HepG2 (cell line): Measurements from ENCODE around the gene TRABD. TPM values are rescaled to one million over a fixed set of nuclear protein-coding genes. Genes with fewer than 3 reads are reported as not detected.

ENCODE experiments used
- AGO1 ChIP-seq: fragments of 200-400 bp; formaldehyde crosslinking; IDR thresholded peaks from 2 replicates; pipeline ENCODE4 v1.6.1; 2017; ENCODE audit warnings: mild to moderate bottlenecking, low read depth, low read length, moderate library complexity; ENCODE audit not compliant: poor library complexity, severe bottlenecking
- JDP2 ChIP-seq: sonication (generic); formaldehyde crosslinking; IDR thresholded peaks from 2 replicates; pipeline ENCODE4 v1.8.1; 2022; ENCODE audit warnings: missing genetic modification reagents, borderline replicate concordance
- MEIS2 ChIP-seq: sonication (generic); formaldehyde crosslinking; IDR thresholded peaks from 2 replicates; pipeline ENCODE4 v1.9.0; 2021; ENCODE audit warnings: mild to moderate bottlenecking, missing genetic modification reagents
- REXO4 ChIP-seq: sonication (generic); formaldehyde crosslinking; IDR thresholded peaks from 2 replicates; pipeline ENCODE4 v1.8.0; 2022; ENCODE audit warnings: missing genetic modification reagents, mild to moderate bottlenecking, borderline replicate concordance
- TEAD3 ChIP-seq: optimal IDR thresholded peaks from 2 replicates; pipeline ENCODE3; 2016; ENCODE audit warnings: borderline replicate concordance
- TRIM24 ChIP-seq: sonication (generic); formaldehyde crosslinking; IDR thresholded peaks from 2 replicates; pipeline ENCODE4 v1.8.0; 2022; ENCODE audit warnings: mild to moderate bottlenecking, missing genetic modification reagents
- XBP1 ChIP-seq: sonication (generic); formaldehyde crosslinking; IDR thresholded peaks from 2 replicates; pipeline ENCODE4 v1.5.0; 2020; ENCODE audit warnings: missing genetic modification reagents
- ZNF138 ChIP-seq: sonication (generic); formaldehyde crosslinking; IDR thresholded peaks from 2 replicates; pipeline ENCODE4 v1.5.0; 2020; ENCODE audit warnings: mild to moderate bottlenecking, low read depth, missing genetic modification reagents
- ZNF567 ChIP-seq: sonication (generic); formaldehyde crosslinking; IDR thresholded peaks from 2 replicates; pipeline ENCODE4 v1.8.1; 2023; ENCODE audit warnings: mild to moderate bottlenecking, missing genetic modification reagents, borderline replicate concordance
- ZNF709 ChIP-seq: sonication (generic); formaldehyde crosslinking; IDR thresholded peaks from 2 replicates; pipeline ENCODE4 v1.5.0; 2020; ENCODE audit warnings: mild to moderate bottlenecking, missing genetic modification reagents
- ZNF788 ChIP-seq: sonication (generic); formaldehyde crosslinking; IDR thresholded peaks from 2 replicates; pipeline ENCODE4 v1.5.0; 2020; ENCODE audit warnings: mild to moderate bottlenecking, missing genetic modification reagents, borderline replicate concordance
- polyA plus RNA-seq, 8 experiments: library from polyadenylated mRNA; depleted of rRNA in 3 of 8; stranded (reverse) in 7 of 8; unstranded in 1 of 8; fragments of >200 nt; fragmentation: Illumina TruSeq in 4 of 8; extraction: Trizol in 4 of 8; gene quantifications; 2 replicates each; pipeline versions ENCODE4 v1.2.1 to v1.2.3, GENCODE V29; 2011 to 2016; ENCODE audit warnings: low read depth in 4 of 8, missing spikeins in 1 of 8, mixed read lengths in 1 of 8; ENCODE audit not compliant: insufficient read depth in 1 of 8
- total RNA-seq, 5 experiments: library from RNA; depleted of rRNA; stranded (reverse); fragments of >200 nt; fragmentation: Illumina TruSeq; extraction: Trizol; gene quantifications; 2 replicates each; pipeline ENCODE4 v1.2.3, GENCODE V29; 2016; ENCODE audit warnings: low read depth in 1 of 5
- TF ChIP-seq, protein P1 (sequence below): sonication (generic); formaldehyde crosslinking; IDR thresholded peaks from 2 replicates; pipeline ENCODE4 v1.4.0; 2020; ENCODE audit warnings: mild to moderate bottlenecking, missing genetic modification reagents
- TF ChIP-seq, protein P2 (sequence below): sonication (generic); formaldehyde crosslinking; IDR thresholded peaks from 2 replicates; pipeline ENCODE4 v1.4.0; 2020; ENCODE audit warnings: mild to moderate bottlenecking, missing genetic modification reagents
- TF ChIP-seq, protein P3 (sequence below): sonication (generic); formaldehyde crosslinking; IDR thresholded peaks from 2 replicates; pipeline ENCODE4 v1.4.0; 2020; ENCODE audit warnings: low read depth, missing genetic modification reagents

The TRABD gene
- total and polyA plus RNA-seq, 2 of the 13 experiments (the other 11 are each of a cell fraction or from before 2014, with no cell fraction given): 21.5 to 28.9 TPM

DNA sequence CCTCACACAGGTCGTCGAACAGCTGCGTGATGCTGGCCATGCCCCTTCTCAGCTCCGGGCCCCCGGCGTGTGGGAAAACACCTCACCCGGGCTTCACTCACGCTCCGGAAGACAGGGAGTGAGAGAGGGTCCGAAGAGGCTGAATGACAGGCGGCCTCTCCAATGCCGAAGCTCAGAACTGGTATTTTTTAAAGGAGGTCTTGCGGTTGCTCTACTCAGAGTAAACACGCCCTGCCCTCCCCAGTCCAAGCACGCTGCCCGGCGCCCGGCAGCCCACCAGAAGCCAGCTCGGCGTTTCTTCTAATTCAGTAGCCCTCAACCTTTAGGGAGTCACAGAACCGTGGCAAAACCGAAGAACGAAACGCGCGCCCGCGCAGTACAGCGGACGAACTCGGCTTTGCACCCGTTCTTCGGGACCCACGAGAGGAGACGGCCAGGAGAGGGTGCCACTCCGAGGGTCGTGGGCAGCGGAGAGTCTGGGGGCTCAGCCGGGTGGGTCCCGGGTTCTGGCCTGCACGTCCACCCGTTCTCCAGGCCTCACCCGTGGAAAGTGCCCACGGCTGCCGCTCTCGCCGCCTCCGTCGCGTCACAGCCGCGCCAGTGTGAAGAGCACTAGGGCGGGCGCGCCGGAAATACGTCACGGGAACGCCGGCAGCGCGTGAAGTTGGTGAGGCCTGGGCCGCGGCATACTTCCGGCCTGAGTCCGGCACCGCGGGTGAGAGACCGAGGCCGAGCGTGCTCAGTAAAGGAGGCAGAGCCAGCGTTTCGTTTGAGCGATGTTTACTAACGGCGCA lies 58.9 kb downstream of the TRABD start, which contains the start of gene TUBGCP6 (continued):
- TF ChIP-seq, protein P1, sequence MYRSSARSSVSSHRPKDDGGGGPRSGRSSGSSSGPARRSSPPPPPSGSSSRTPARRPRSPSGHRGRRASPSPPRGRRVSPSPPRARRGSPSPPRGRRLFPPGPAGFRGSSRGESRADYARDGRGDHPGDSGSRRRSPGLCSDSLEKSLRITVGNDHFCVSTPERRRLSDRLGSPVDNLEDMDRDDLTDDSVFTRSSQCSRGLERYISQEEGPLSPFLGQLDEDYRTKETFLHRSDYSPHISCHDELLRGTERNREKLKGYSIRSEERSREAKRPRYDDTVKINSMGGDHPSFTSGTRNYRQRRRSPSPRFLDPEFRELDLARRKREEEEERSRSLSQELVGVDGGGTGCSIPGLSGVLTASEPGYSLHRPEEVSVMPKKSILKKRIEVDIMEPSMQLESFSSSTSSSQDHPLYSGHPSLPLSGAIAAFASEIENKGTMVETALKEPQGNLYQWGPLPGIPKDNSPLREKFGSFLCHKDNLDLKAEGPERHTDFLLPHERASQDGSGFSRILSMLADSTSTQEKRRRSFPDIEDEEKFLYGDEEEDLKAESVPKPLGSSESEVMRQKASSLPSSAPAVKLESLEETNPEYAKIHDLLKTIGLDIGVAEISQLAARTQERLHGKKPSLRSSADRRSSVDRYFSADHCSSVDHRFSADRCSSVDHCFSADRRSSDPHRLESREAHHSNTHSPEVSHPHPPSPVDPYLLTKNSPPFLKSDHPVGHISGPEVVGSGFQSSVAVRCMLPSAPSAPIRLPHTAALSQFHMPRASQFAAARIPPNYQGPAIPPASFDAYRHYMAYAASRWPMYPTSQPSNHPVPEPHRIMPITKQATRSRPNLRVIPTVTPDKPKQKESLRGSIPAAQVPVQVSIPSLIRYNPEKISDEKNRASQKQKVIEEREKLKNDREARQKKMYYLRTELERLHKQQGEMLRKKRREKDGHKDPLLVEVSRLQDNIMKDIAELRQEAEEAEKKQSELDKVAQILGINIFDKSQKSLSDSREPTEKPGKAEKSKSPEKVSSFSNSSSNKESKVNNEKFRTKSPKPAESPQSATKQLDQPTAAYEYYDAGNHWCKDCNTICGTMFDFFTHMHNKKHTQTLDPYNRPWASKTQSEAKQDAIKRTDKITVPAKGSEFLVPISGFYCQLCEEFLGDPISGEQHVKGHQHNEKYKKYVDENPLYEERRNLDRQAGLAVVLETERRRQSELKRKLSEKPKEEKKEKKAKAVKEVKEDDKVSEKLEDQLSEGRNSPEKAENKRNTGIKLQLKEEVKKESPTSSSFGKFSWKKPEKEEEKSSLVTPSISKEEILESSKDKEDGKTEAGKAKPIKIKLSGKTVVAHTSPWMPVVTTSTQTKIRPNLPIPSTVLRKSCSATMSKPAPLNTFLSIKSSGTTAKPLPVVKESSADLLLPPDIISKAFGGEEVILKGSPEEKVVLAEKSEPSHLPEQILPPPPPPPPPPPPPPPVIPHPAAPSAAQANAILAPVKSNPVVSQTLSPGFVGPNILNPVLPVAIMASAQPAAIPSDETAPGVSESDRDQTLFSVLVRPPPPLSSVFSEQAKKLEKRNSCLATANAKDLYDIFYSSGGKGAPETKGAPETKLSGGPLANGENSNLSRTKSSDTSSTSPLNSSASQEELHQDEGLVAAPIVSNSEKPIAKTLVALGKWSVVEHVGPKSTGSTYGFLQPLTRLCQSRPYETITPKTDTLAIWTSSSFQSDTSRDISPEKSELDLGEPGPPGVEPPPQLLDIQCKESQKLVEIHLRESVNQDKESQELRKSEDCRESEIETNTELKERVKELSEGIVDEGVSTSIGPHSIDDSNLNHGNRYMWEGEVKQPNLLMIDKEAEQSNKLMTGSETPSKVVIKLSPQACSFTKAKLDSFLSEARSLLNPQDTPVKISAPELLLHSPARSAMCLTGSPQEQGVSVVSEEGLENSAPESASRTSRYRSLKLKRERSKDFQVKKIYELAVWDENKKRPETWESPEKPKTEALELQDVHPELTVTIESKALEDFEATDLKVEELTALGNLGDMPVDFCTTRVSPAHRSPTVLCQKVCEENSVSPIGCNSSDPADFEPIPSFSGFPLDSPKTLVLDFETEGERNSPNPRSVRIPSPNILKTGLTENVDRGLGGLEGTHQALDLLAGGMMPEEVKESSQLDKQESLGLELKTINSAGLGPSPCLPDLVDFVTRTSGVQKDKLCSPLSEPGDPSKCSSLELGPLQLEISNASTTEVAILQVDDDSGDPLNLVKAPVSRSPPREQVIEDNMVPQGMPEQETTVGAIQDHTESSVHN (CRISPR knock-in tag): 0 out of 2 replicates have a peak, but pooled peaks have one; percentile 34
- TF ChIP-seq TEAD3 (CRISPR knock-in tag) (peak; percentile 71), REXO4 (CRISPR knock-in tag) (no peak), TRIM24 (CRISPR knock-in tag) (no peak), ZNF567 (CRISPR knock-in tag) (peak; percentile 92; the same call in 1 of the 2 replicates), JDP2 (CRISPR knock-in tag) (no peak), MEIS2 (CRISPR knock-in tag) (peak; percentile 85; the same call in 1 of the 2 replicates), AGO1 (peak; percentile 76), XBP1 (CRISPR knock-in tag) (no peak), ZNF709 (CRISPR knock-in tag) (peak; percentile 92), ZNF788 (CRISPR knock-in tag) (peak; percentile 92; the same call in 1 of the 2 replicates), ZNF138 (CRISPR knock-in tag) (0 out of 2 replicates have a peak, but pooled peaks have one; percentile 17)
- TF ChIP-seq, protein P2, sequence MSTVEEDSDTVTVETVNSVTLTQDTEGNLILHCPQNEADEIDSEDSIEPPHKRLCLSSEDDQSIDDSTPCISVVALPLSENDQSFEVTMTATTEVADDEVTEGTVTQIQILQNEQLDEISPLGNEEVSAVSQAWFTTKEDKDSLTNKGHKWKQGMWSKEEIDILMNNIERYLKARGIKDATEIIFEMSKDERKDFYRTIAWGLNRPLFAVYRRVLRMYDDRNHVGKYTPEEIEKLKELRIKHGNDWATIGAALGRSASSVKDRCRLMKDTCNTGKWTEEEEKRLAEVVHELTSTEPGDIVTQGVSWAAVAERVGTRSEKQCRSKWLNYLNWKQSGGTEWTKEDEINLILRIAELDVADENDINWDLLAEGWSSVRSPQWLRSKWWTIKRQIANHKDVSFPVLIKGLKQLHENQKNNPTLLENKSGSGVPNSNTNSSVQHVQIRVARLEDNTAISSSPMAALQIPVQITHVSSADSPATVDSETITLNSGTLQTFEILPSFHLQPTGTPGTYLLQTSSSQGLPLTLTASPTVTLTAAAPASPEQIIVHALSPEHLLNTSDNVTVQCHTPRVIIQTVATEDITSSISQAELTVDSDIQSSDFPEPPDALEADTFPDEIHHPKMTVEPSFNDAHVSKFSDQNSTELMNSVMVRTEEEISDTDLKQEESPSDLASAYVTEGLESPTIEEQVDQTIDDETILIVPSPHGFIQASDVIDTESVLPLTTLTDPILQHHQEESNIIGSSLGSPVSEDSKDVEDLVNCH (CRISPR knock-in tag): no peak
- TF ChIP-seq, protein P3, sequence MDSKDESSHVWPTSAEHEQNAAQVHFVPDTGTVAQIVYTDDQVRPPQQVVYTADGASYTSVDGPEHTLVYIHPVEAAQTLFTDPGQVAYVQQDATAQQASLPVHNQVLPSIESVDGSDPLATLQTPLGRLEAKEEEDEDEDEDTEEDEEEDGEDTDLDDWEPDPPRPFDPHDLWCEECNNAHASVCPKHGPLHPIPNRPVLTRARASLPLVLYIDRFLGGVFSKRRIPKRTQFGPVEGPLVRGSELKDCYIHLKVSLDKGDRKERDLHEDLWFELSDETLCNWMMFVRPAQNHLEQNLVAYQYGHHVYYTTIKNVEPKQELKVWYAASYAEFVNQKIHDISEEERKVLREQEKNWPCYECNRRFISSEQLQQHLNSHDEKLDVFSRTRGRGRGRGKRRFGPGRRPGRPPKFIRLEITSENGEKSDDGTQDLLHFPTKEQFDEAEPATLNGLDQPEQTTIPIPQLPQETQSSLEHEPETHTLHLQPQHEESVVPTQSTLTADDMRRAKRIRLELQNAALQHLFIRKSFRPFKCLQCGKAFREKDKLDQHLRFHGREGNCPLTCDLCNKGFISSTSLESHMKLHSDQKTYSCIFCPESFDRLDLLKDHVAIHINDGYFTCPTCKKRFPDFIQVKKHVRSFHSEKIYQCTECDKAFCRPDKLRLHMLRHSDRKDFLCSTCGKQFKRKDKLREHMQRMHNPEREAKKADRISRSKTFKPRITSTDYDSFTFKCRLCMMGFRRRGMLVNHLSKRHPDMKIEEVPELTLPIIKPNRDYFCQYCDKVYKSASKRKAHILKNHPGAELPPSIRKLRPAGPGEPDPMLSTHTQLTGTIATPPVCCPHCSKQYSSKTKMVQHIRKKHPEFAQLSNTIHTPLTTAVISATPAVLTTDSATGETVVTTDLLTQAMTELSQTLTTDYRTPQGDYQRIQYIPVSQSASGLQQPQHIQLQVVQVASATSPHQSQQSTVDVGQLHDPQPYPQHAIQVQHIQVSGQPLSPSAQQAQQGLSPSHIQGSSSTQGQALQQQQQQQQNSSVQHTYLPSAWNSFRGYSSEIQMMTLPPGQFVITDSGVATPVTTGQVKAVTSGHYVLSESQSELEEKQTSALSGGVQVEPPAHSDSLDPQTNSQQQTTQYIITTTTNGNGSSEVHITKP (CRISPR knock-in tag): peak; percentile 71
